ENCODE data around the gene MARCHF5.
"Not testable (repeated sequence)": the region's sequence is repeated elsewhere in the genome, so short reads cannot be mapped to it uniquely, and the experiment has no call there.

Gene MARCHF5

DNA sequence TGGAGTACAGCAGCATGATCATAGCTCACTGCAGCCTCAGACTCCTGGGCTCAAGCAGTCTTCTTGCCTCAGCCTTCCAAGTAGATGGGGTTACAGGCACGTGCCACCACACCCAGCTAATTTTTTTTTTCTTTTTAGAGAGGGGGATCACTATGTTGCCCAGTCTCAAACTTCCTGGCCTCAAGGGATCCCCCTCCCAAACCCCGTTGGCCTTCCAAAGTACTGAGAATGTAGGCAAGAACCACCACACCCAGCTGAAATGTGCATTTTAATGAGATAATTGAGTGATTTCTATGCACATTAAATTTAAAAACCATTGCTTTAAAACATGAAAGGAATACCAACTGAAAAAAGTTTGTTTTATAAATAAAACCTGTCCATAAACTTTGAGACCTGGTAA, 25.6 kb downstream of the MARCHF5 start:
- no peaks in the 10 kb centered on the region for H3K4me1 ChIP-seq
- no peak overlapping the region for H3K4me2 ChIP-seq
- no peak for TF ChIP-seq Cebpa-rat (IDR thresholded peaks at IDR 0.05)
- H3K27me3 ChIP-seq = no peaks in the 10 kb centered on the region
- peaks cover 70 to 99% (median 93%) of the 10 kb centered on the region in 11 experiments for H3K36me3 ChIP-seq
- peaks cover 0 to 9% (median 5%) of the 10 kb centered on the region in 11 experiments; a peak in 9 of 22 replicates for H3K9me3 ChIP-seq (replicated peaks in 1 of 11)
- H3K27ac ChIP-seq = no peak overlapping the region
- H3K4me3 ChIP-seq = no peak overlapping the region
- H4K20me1 ChIP-seq = peaks cover 33 to 88% (median 69%) of the 10 kb centered on the region in 11 experiments; a peak in 21 of 22 replicates
- no peak overlapping the region for H3K9ac ChIP-seq

DNA sequence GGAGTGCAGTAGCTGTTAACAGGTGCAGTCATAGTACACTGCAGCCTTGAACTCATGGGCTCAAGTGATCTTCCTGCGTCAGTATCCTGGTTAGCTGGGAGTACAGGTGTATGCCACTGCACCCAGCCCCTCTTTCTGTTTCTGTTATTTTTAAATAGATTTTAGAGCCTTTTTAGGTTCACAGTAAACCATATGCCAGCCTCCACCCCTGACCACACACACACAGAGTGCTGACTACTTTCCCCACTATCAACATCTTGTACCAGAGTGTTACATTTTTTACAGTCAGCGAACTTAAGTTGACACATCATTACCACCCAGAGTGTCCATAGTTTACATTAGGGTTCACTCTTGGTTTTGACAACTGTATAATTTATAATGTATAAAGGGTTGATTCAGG, 32.1 kb downstream of the MARCHF5 start:
- no peaks in the 10 kb centered on the region for H3K27me3 ChIP-seq
- no peak overlapping the region for H3K4me3 ChIP-seq
- peaks cover 35 to 91% (median 80%) of the 10 kb centered on the region in 11 experiments; a peak in 21 of 22 replicates for H4K20me1 ChIP-seq
- H3K4me2 ChIP-seq = no peak overlapping the region
- H3K9me3 ChIP-seq (replicated peaks in 1 of 11) = peaks cover 0 to 14% (median 5%) of the 10 kb centered on the region in 11 experiments; a peak in 9 of 22 replicates
- H3K9ac ChIP-seq = no peak overlapping the region
- H3K4me1 ChIP-seq = peaks cover 0 to 20% (median 0%) of the 10 kb centered on the region in 10 experiments; a peak in 3 of 20 replicates
- TF ChIP-seq Cebpa-rat (IDR thresholded peaks at IDR 0.05) = no peak
- H3K27ac ChIP-seq = no peak overlapping the region
- peaks cover 40 to 99% (median 90%) of the 10 kb centered on the region in 11 experiments for H3K36me3 ChIP-seq

DNA sequence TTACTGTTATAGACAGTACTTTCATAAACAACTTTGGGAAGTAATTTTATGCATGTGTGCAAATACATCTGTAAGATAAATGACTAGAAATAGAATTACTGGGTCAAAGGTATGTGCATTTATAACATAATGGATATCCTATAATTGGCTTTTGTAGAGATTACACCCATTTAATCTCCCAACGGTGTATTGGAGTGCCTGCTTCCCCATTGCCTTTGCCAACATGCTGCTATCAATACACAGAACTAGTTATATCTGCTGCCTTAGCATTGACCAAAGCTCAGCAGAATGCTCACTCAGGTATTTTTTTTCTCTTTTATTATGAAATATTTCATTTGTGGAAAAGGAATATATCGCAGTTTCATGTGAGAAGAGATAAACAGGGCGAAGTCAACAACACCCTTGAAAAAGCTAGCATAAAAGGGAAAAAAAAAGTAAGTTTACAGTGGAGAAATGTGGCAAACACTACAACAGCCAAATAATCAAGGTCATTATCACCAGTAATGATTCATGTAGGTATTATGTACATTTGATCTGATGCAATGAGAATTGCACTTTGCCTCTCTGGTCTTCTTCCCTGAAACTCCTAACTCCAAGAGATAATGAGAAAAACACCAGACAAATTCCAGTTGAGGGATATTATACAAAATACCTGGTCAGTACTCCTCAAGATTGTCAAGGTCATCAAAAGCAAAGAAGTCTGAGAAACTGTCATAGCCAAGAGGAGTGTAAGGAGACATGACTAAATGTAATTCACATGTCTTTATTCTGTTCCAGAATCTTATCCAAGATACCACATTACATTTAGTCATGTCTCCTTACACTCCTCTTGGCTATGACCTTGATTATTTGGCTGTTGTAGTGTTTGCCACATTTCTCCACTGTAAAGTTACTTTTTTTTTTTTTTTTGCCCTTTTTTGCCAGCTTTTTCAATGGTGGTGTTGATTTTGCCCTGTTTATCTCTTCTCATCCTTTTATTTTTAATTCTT, 36.8 kb downstream of the MARCHF5 start:
- no peak for TF ChIP-seq Cebpa-rat (IDR thresholded peaks at IDR 0.05)
- H3K4me2 ChIP-seq = no peak overlapping the region
- no peak overlapping the region for H3K27ac ChIP-seq
- H3K4me3 ChIP-seq = no peak overlapping the region
- H3K4me1 ChIP-seq = peaks cover 0 to 24% (median 0%) of the 10 kb centered on the region in 10 experiments; a peak in 5 of 20 replicates
- H3K36me3 ChIP-seq = peaks cover 29 to 87% (median 72%) of the 10 kb centered on the region in 11 experiments
- peaks cover 36 to 93% (median 84%) of the 10 kb centered on the region in 11 experiments; a peak in 21 of 22 replicates for H4K20me1 ChIP-seq
- no peaks in the 10 kb centered on the region for H3K27me3 ChIP-seq
- no peaks in the 10 kb centered on the region for H3K9me3 ChIP-seq (replicated peaks in 1 of 11)
- no peak overlapping the region for H3K9ac ChIP-seq

DNA sequence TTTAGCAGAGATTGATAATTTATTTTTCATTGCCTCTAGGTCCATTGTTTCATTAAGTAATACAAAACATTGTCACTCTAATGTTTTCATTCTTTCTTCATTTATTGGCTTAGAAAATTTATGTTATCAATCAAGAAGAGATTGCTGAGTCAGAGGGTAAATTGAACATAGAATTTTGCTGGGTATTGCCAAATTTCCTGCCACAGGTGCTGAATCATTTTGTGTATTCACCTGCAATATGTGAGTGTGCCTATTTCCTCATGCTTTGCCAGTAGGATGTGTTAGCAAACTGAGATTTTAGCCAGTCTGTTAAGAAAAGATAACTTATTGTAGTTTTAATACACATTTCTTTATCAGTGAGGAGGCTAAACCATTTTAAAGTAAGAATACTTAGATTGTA, 38.0 kb downstream of the MARCHF5 start:
- Histone ChIP-seq H4K20me1 (peaks cover 39 to 93% (median 83%) of the 10 kb centered on the region in 11 experiments; a peak in 21 of 22 replicates), H3K9ac (no peak overlapping the region)

DNA sequence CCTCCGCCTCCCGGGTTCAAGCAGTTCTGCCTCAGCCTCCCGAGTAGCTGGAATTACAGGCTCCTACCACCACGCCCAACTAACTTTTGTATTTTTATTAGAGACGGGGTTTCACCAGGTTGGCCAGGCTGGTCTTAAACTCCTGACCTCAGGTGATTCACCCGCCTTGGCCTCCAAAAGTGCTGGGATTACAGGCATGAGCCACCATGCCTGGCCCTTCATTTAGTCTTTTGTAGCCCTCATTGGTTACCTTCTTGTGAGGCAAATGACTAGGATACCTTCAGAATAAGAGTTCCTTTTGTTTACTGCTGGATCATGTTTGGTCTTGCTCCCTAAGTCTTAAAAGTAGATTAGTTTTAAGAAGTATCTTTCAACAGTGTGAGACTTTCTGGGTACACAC, 39.0 kb downstream of the MARCHF5 start:
- Histone ChIP-seq H3K4me1 (peaks cover 0 to 24% (median 0%) of the 10 kb centered on the region in 10 experiments; a peak in 5 of 20 replicates), H4K20me1 (peaks cover 32 to 93% (median 81%) of the 10 kb centered on the region in 11 experiments; a peak in 21 of 22 replicates), H3K36me3 (peaks cover 18 to 88% (median 70%) of the 10 kb centered on the region in 11 experiments)
- H3K4me3 ChIP-seq; H3K9ac ChIP-seq; H3K4me2 ChIP-seq; H3K27ac ChIP-seq; H3K9me3 ChIP-seq (replicated peaks in 1 of 11); H3K27me3 ChIP-seq: not testable (repeated sequence)

More for the DNA sequence above, 38.0 kb downstream of the MARCHF5 start:
- no peak overlapping the region for H3K4me2 ChIP-seq
- H3K27ac ChIP-seq = no peak overlapping the region
- H3K36me3 ChIP-seq = peaks cover 18 to 87% (median 72%) of the 10 kb centered on the region in 11 experiments
- no peaks in the 10 kb centered on the region for H3K9me3 ChIP-seq (replicated peaks in 1 of 11)
- peaks cover 0 to 24% (median 0%) of the 10 kb centered on the region in 10 experiments; a peak in 5 of 20 replicates for H3K4me1 ChIP-seq
- no peak for TF ChIP-seq Cebpa-rat (IDR thresholded peaks at IDR 0.05)
- H3K4me3 ChIP-seq = no peak overlapping the region
- H3K27me3 ChIP-seq = no peaks in the 10 kb centered on the region

DNA sequence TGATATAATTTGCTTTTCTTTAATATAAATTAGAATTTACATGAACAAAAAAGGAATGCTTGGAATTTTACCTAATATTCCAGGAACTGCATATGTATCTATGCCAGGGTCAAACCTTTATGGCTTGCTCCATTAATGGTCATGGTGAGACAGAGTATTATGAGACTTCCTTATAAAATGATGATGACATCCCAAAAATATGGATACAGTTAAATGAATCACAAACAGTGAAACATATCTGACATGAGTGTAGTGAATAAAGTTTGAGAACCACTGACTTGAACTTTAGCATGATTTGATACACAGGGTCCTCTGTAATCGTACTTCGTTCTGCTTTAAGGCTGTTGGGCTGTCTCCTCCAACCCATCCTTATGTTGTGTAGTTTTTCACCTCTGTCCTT, 51.8 kb downstream of the MARCHF5 start:
- H4K20me1 ChIP-seq = peaks cover 16 to 79% (median 49%) of the 10 kb centered on the region in 11 experiments; a peak in 19 of 22 replicates
- no peaks in the 10 kb centered on the region for H3K4me1 ChIP-seq
- H3K9me3 ChIP-seq (replicated peaks in 1 of 11) = no peaks in the 10 kb centered on the region
- H3K4me2 ChIP-seq = no peak overlapping the region
- TF ChIP-seq Cebpa-rat (IDR thresholded peaks at IDR 0.05) = no peak
- H3K9ac ChIP-seq = no peak overlapping the region
- no peak overlapping the region for H3K27ac ChIP-seq
- H3K27me3 ChIP-seq = no peaks in the 10 kb centered on the region
- H3K4me3 ChIP-seq = no peak overlapping the region
- peaks cover 79 to 100% (median 89%) of the 10 kb centered on the region in 11 experiments for H3K36me3 ChIP-seq

DNA sequence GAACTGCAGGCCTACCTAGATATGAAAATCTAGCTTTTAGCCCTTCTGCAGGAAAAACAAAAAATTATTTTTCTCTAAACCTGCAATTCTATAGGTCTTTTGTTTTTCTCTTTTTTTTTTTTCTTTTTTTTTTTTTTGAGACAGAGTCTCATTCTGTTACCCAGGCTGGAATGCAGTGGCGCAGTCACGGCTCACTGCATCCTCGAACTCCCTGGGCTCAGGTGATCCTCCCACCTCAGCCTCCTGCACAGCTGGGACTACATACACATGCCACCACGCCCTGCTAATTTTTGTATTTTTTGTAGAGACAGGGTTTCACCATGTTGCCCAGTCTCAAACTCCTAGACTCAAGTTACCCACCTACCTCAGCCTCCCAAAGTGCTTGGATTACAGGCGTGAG, 54.6 kb downstream of the MARCHF5 start:
- not testable (repeated sequence) for H3K9ac ChIP-seq; H3K4me2 ChIP-seq; H3K4me3 ChIP-seq; H3K27ac ChIP-seq; H3K9me3 ChIP-seq (replicated peaks in 1 of 11); H3K27me3 ChIP-seq; H3K4me1 ChIP-seq
- H3K36me3 ChIP-seq = peaks cover 97 to 100% (median 100%) of the 10 kb centered on the region in 11 experiments
- peaks cover 4 to 69% (median 29%) of the 10 kb centered on the region in 11 experiments; a peak in 16 of 22 replicates for H4K20me1 ChIP-seq

DNA sequence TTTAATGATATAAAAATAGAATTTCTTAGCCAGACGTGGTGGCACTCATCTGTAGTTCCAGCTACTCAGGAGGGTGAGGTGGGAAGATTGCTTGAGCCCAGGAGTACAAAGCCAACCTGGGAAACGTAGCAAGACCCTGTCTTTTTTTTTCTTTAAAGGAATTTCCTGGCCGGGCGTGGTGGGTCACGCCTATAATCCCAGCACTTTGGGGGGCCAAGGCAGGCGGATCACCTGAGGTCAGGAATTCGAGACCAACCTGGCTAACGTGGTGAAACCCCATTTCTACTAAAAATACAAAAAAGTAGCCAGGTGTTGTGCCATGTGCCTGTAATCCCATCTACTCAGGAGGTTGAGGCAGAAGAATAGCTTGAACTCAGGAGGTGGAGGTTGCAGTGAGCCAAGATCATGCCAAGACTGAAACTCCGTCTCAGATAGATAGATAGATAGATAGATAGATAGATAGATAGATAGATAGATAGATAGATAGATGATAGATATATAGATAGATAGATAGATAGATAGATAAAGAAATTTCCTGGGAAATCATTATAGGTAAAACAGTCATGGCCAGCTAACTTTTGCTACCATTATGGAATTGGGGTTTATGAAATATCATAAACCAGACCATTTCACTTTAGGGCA, 56.2 kb downstream of the MARCHF5 start:
- not testable (repeated sequence) for H3K27me3 ChIP-seq; H3K4me1 ChIP-seq; H3K4me3 ChIP-seq; H3K9ac ChIP-seq; H3K4me2 ChIP-seq; H3K9me3 ChIP-seq (replicated peaks in 1 of 11); H3K27ac ChIP-seq
- peaks cover 0 to 58% (median 26%) of the 10 kb centered on the region in 11 experiments; a peak in 14 of 22 replicates for H4K20me1 ChIP-seq
- peaks cover 92 to 100% (median 99%) of the 10 kb centered on the region in 11 experiments for H3K36me3 ChIP-seq

DNA sequence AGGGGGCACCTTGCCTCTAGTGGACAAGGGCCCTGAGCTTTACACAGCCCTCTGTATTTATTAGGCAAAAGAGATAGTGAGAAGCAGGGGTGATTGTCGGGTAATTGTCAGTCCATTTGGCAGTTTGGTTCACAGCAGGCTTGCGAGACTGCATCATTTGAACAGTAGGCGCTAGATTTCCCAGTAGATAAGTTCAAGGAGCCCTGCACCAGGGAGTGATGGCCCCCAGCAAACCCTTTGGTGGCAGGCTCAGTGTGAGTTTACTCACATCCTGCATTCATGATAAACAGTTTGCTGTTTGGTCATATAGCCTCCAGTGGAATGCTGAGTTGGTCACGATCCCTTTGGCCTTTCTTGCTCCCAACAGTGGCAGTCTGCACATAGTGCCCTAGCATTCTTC, 59.4 kb downstream of the MARCHF5 start:
- no peak overlapping the region for H3K9ac ChIP-seq
- H3K4me1 ChIP-seq = no peaks in the 10 kb centered on the region
- no peak overlapping the region for H3K27ac ChIP-seq
- H3K36me3 ChIP-seq = peaks cover 70 to 88% (median 74%) of the 10 kb centered on the region in 11 experiments
- no peak overlapping the region for H3K4me3 ChIP-seq
- H3K27me3 ChIP-seq = no peaks in the 10 kb centered on the region
- TF ChIP-seq Cebpa-rat (IDR thresholded peaks at IDR 0.05) = no peak
- no peaks in the 10 kb centered on the region for H3K9me3 ChIP-seq (replicated peaks in 1 of 11)
- peaks cover 0 to 36% (median 12%) of the 10 kb centered on the region in 11 experiments; a peak in 12 of 22 replicates for H4K20me1 ChIP-seq
- H3K4me2 ChIP-seq = no peak overlapping the region

Measured in BLaER1 treated with 17β-estradiol and CSF1 and Interleukin-3, amounts not matched to agents 10 nM and 100 nM (cell line).